MCF 10A (cell line): ENCODE data around the gene PITPNM3. TPM values are rescaled to one million over a fixed set of nuclear protein-coding genes. Genes with fewer than 3 reads are reported as not detected.
A peak's percentile ranks its signal among the peaks of the same experiment; 100 is the strongest.

Source experiments
- BruUV-seq: library from RNA; stranded (reverse); fragments of 400-500 nt; replicated peaks from 2 replicates; lab custom pipeline; 2021; lab: Mats Ljungman, UMichigan
- CTCF ChIA-PET: fragments of 300-600 bp; sonication (Branson Sonifier 250); formaldehyde crosslinking; extraction: SDS; loops from one replicate; lab custom pipeline; 2021; ENCODE audit warnings: antibody characterized with exemption, inconsistent platforms; lab: Yijun Ruan, JAX
- POLR2A ChIA-PET: fragments of 300-600, 350-650 bp; sonication (Branson Sonifier 250); formaldehyde crosslinking; extraction: SDS; loops from one replicate; lab custom pipeline; 2020; ENCODE audit warnings: antibody characterized with exemption, inconsistent platforms; lab: Yijun Ruan, JAX
- DNase-seq: peaks from one replicate; pipeline ENCODE4 v3.0.0-alpha.2; 2018; ENCODE audit not compliant: unreplicated experiment
- H3K27ac Mint-ChIP-seq: one replicate; pipeline ENCODE4 v1.8.0; 2022; ENCODE audit warnings: mild to moderate bottlenecking, low read depth, mixed read lengths; ENCODE audit not compliant: unreplicated experiment
- H3K27me3 Mint-ChIP-seq: one replicate; pipeline ENCODE4 v1.8.0; 2022; ENCODE audit warnings: mixed read lengths; ENCODE audit not compliant: insufficient read depth, unreplicated experiment
- H3K36me3 Mint-ChIP-seq: one replicate; pipeline ENCODE4 v1.8.0; 2022; ENCODE audit warnings: mild to moderate bottlenecking, moderate library complexity, mixed read lengths; ENCODE audit not compliant: insufficient read depth, unreplicated experiment
- H3K4me1 Mint-ChIP-seq: one replicate; pipeline ENCODE4 v1.8.0; 2022; ENCODE audit warnings: mixed read lengths; ENCODE audit not compliant: insufficient read depth, unreplicated experiment
- H3K4me3 Mint-ChIP-seq: one replicate; pipeline ENCODE4 v1.8.0; 2022; ENCODE audit warnings: mild to moderate bottlenecking, moderate library complexity, mixed read lengths; ENCODE audit not compliant: unreplicated experiment
- H3K9me3 Mint-ChIP-seq: one replicate; pipeline ENCODE4 v1.8.0; 2022; ENCODE audit warnings: mixed read lengths; ENCODE audit not compliant: unreplicated experiment
- CTCF ChIP-seq: fragments of 200-600 bp; IDR thresholded peaks from one replicate; pipeline ENCODE4 v1.8.0; 2022; ENCODE audit warnings: antibody characterized with exemption, mild to moderate bottlenecking; ENCODE audit not compliant: unreplicated experiment
- intact Hi-C: fragments of 100-400 bp; cut with micrococcal nuclease; formaldehyde crosslinking; loops from 2 replicates; pipeline ENCODE4 v1.14.1; 2022
- total RNA-seq: library from RNA; stranded (reverse); gene quantifications from 2 replicates; pipeline ENCODE4 v1.2.3, GENCODE V29; 2022

Gene PITPNM3
- total RNA-seq, 1 experiment from 2014 or later, result 22.8 TPM

- Mint-ChIP-seq H3K4me3 (no peak overlapping the region), H3K36me3 (peaks cover 28% of the 10 kb centered on the region), H3K27me3 (no peaks in the 10 kb centered on the region), H3K4me1 (peaks cover 33% of the 10 kb centered on the region), H3K9me3 (no peaks in the 10 kb centered on the region), H3K27ac (no peak overlapping the region)
- DNase-seq, result no peak
- ChIA-PET POLR2A (interaction anchor here (0.9 kb wide), 1 partner anchor 30 kb away, joined by 4 read pairs; no protein-coding TSS in a partner anchor), CTCF (interaction anchor here (0.7 kb wide), 1 partner anchor 49 kb away, joined by 4 read pairs; no protein-coding TSS in a partner anchor)
- BruUV-seq, result no TSS peak
- intact Hi-C loops, result no loop called here
- no peak for TF ChIP-seq CTCF
These were observed 34.8 kb downstream of the PITPNM3 start for GRCh38 chr17:6521586-6521985.

GRCh38 chr17:6517062-6517461, 39.3 kb downstream of the PITPNM3 start:
- Mint-ChIP-seq H3K36me3 (peaks cover 37% of the 10 kb centered on the region), H3K9me3 (no peaks in the 10 kb centered on the region), H3K27me3 (no peaks in the 10 kb centered on the region), H3K4me3 (no peak overlapping the region), H3K27ac (peak overlapping the region; percentile 51), H3K4me1 (peaks cover 2% of the 10 kb centered on the region)
- intact Hi-C loops, result no loop called here
- no TSS peak for BruUV-seq
- TF ChIP-seq CTCF, result no peak
- CTCF ChIA-PET, result no interaction called here
- POLR2A ChIA-PET, result interaction anchor here (1.2 kb wide), 1 partner anchor 10 kb away, joined by 5 read pairs; no protein-coding TSS in a partner anchor
- DNase-seq, result no peak

GRCh38 chr17:6514371-6514770, 42.0 kb downstream of the PITPNM3 start:
- ChIA-PET POLR2A (interaction anchor here (2.5 kb wide), 1 partner anchor 12 kb away, joined by 8 read pairs; no protein-coding TSS in a partner anchor), CTCF (interaction anchor here (0.8 kb wide), 1 partner anchor 22 kb away, joined by 4 read pairs; no protein-coding TSS in a partner anchor)
- no peak for TF ChIP-seq CTCF
- Mint-ChIP-seq H3K27me3 (no peaks in the 10 kb centered on the region), H3K4me3 (no peak overlapping the region), H3K4me1 (no peaks in the 10 kb centered on the region), H3K36me3 (peaks cover 26% of the 10 kb centered on the region), H3K9me3 (no peaks in the 10 kb centered on the region), H3K27ac (no peak overlapping the region)
- no peak for DNase-seq
- intact Hi-C loops, result no loop called here
- no TSS peak for BruUV-seq

GRCh38 chr17:6512552-6512951, 43.8 kb downstream of the PITPNM3 start:
- no peak for TF ChIP-seq CTCF
- H3K36me3 Mint-ChIP-seq, result peaks cover 18% of the 10 kb centered on the region

More at GRCh38 chr17:6512552-6512951, 43.8 kb downstream of the PITPNM3 start:
- POLR2A ChIA-PET, result interaction anchor here (2.5 kb wide), 1 partner anchor 14 kb away, joined by 8 read pairs; no protein-coding TSS in a partner anchor
- no peak for DNase-seq
- intact Hi-C loops, result no loop called here
- no peak overlapping the region for H3K27ac Mint-ChIP-seq
- no peaks in the 10 kb centered on the region for H3K27me3 Mint-ChIP-seq
- H3K4me1 Mint-ChIP-seq, result peaks cover 10% of the 10 kb centered on the region
- CTCF ChIA-PET, result no interaction called here
- no TSS peak for BruUV-seq
- no peak overlapping the region for H3K4me3 Mint-ChIP-seq
- no peaks in the 10 kb centered on the region for H3K9me3 Mint-ChIP-seq
